Stimulated activated CD8-positive, alpha-beta memory T cell treated with anti-CD3 and anti-CD28 coated beads, Interleukin-7, amount 100 ng/mL, for 4 hours (primary cell): ENCODE measurements around the gene ZNF714.
"Not testable (repeated sequence)": the region's sequence is repeated elsewhere in the genome, so short reads cannot be mapped to it uniquely, and the experiment has no call there.

Source experiments
- DNase-seq, 2 donors: peaks; one replicate each; pipeline ENCODE4 v3.0.0-alpha.2; 2020; ENCODE audit warnings: low read depth in 2 of 2

Gene ZNF714

GRCh38 chr19:21130097-21130775 lies 48.2 kb downstream of the ZNF714 start:
- DNase-seq = no peak

- DNase-seq = no peak
Measured at GRCh38 chr19:21133633-21134032, 51.6 kb downstream of the ZNF714 start.

- DNase-seq = no peak
Measured at GRCh38 chr19:21134934-21135366, 52.9 kb downstream of the ZNF714 start.

- DNase-seq = no peak
Measured at GRCh38 chr19:21135433-21135832, 53.4 kb downstream of the ZNF714 start.

GRCh38 chr19:21138130-21138529 lies 56.1 kb downstream of the ZNF714 start:
- DNase-seq = no peak

- DNase-seq = not testable (repeated sequence)
Measured at GRCh38 chr19:21141006-21141405, 59.0 kb downstream of the ZNF714 start.

GRCh38 chr19:21141787-21142464 lies 59.9 kb downstream of the ZNF714 start, which contains the start of gene ZNF431:
TSS of gene ZNF431 (plus strand) at chr19:21142040. CDS start at chr19:21142184, 144 bp downstream.
- peak; percentile 79 to 84 for DNase-seq

GRCh38 chr19:21143428-21143827 lies 61.4 kb downstream of the ZNF714 start:
- DNase-seq = no peak

GRCh38 chr19:21143854-21144253 lies 61.9 kb downstream of the ZNF714 start:
- DNase-seq = no peak

GRCh38 chr19:21147540-21147939 lies 65.5 kb downstream of the ZNF714 start:
- no peak for DNase-seq

GRCh38 chr19:21148681-21149080 lies 66.7 kb downstream of the ZNF714 start:
- no peak for DNase-seq

GRCh38 chr19:21149877-21150276 lies 67.9 kb downstream of the ZNF714 start:
- no peak for DNase-seq

GRCh38 chr19:21151460-21151859 lies 69.5 kb downstream of the ZNF714 start:
- DNase-seq = no peak

GRCh38 chr19:21158523-21159135 lies 76.6 kb downstream of the ZNF714 start:
- DNase-seq = no peak

GRCh38 chr19:21164541-21164940 lies 82.5 kb downstream of the ZNF714 start:
- DNase-seq = no peak

GRCh38 chr19:21166436-21166835 lies 84.4 kb downstream of the ZNF714 start:
- no peak for DNase-seq
